Measurements from ENCODE around the gene TRPM8. TPM values are rescaled to one million over a fixed set of nuclear protein-coding genes. Genes with fewer than 3 reads are reported as not detected.

Gene TRPM8
- total and polyA plus RNA-seq, 9 donors, result 0.92 TPM; not detected in 8

GRCh38 chr2:234002281-234002680, 85.1 kb downstream of the TRPM8 start:
- no peak overlapping the region for H3K4me3 ChIP-seq
- H3K4me1 ChIP-seq (ENCODE audit: insufficient read depth), result no peaks in the 10 kb centered on the region
- TF ChIP-seq POLR2A (IDR thresholded peaks at IDR 0.05) (no peak), CTCF (IDR thresholded peaks at IDR 0.05) (no peak), EP300 (IDR thresholded peaks at IDR 0.05) (no peak)
- no peak for DNase-seq
- H3K27me3 ChIP-seq, result no peaks in the 10 kb centered on the region
- H3K27ac ChIP-seq, result no peak overlapping the region
- no peaks in the 10 kb centered on the region for H3K9me3 ChIP-seq
- WGBS, 3 donors, result 71 to 79% (median 78%) methylated on average over 4 of the region's 4 CpGs
- intact Hi-C loops (cut with DNase I), result no loop called here
- no peaks in the 10 kb centered on the region for H3K36me3 ChIP-seq

- intact Hi-C loops (cut with DNase I), result no loop called here
- Histone ChIP-seq H3K9me3 (no peaks in the 10 kb centered on the region), H3K4me3 (no peak overlapping the region), H3K36me3 (no peaks in the 10 kb centered on the region), H3K27ac (no peak overlapping the region), H3K4me1 (ENCODE audit: insufficient read depth) (no peaks in the 10 kb centered on the region), H3K27me3 (no peaks in the 10 kb centered on the region)
- WGBS, 3 donors, result 53 to 55% (median 55%) methylated on average over 8 of the region's 8 CpGs
- no peak for DNase-seq
- TF ChIP-seq EP300 (IDR thresholded peaks at IDR 0.05), result no peak
Measured at GRCh38 chr2:234003972-234004617, 86.9 kb downstream of the TRPM8 start.

- Histone ChIP-seq H3K4me1 (ENCODE audit: insufficient read depth) (no peaks in the 10 kb centered on the region), H3K9me3 (no peaks in the 10 kb centered on the region), H3K4me3 (no peak overlapping the region), H3K27ac (no peak overlapping the region), H3K36me3 (no peaks in the 10 kb centered on the region), H3K27me3 (no peaks in the 10 kb centered on the region)
- intact Hi-C loops (cut with DNase I), result no loop called here
- no peak for TF ChIP-seq POLR2A (IDR thresholded peaks at IDR 0.05)
- no peak for TF ChIP-seq EP300 (IDR thresholded peaks at IDR 0.05)
- TF ChIP-seq CTCF (IDR thresholded peaks at IDR 0.05), result no peak
- WGBS, 3 donors, result 66 to 85% (median 76%) methylated on average over 2 of the region's 2 CpGs
- DNase-seq, result no peak
Measured at GRCh38 chr2:234005126-234005525, 88.0 kb downstream of the TRPM8 start.

GRCh38 chr2:234006501-234006900, 89.3 kb downstream of the TRPM8 start:
- no peaks in the 10 kb centered on the region for H3K27me3 ChIP-seq
- no peak for DNase-seq
- H3K36me3 ChIP-seq, result no peaks in the 10 kb centered on the region
- H3K4me3 ChIP-seq, result no peak overlapping the region
- H3K4me1 ChIP-seq (ENCODE audit: insufficient read depth), result no peaks in the 10 kb centered on the region
- intact Hi-C loops (cut with DNase I), result no loop called here
- no peaks in the 10 kb centered on the region for H3K9me3 ChIP-seq
- WGBS, 3 donors, result 81 to 83% (median 82%) methylated on average over 3 of the region's 3 CpGs
- H3K27ac ChIP-seq, result no peak overlapping the region
- TF ChIP-seq CTCF (IDR thresholded peaks at IDR 0.05), result no peak
- TF ChIP-seq POLR2A (IDR thresholded peaks at IDR 0.05), result no peak
- no peak for TF ChIP-seq EP300 (IDR thresholded peaks at IDR 0.05)

- no peaks in the 10 kb centered on the region for H3K4me1 ChIP-seq (ENCODE audit: insufficient read depth)
- no peaks in the 10 kb centered on the region for H3K36me3 ChIP-seq
- H3K9me3 ChIP-seq, result no peaks in the 10 kb centered on the region
- no peaks in the 10 kb centered on the region for H3K27me3 ChIP-seq
- WGBS, 3 donors, result 89 to 92% (median 89%) methylated on average over 1 of the region's 1 CpG
- DNase-seq, result no peak
- intact Hi-C loops (cut with DNase I), result no loop called here
- no peak overlapping the region for H3K27ac ChIP-seq
- H3K4me3 ChIP-seq, result no peak overlapping the region
- no peak for TF ChIP-seq CTCF (IDR thresholded peaks at IDR 0.05)
- no peak for TF ChIP-seq EP300 (IDR thresholded peaks at IDR 0.05)
- TF ChIP-seq POLR2A (IDR thresholded peaks at IDR 0.05), result no peak
Measured at GRCh38 chr2:234014427-234014826, 97.3 kb downstream of the TRPM8 start.

Data from ovary (tissue), 9 donors.